ENCODE results near the gene SH2D5. TPM values are rescaled to one million over a fixed set of nuclear protein-coding genes. Genes with fewer than 3 reads are reported as not detected.
A peak's percentile ranks its signal among the peaks of the same experiment; 100 is the strongest.

Gene SH2D5
- total RNA-seq, 1 donor from 2014 or later: 5.1 TPM

- no peaks in the 10 kb centered on the region for H3K4me1 ChIP-seq
- peak overlapping the region; percentile 16 for H3K27ac Mint-ChIP-seq
- H2AFZ ChIP-seq (replicated peaks): no peak overlapping the region
- H3K27me3 ChIP-seq: peaks cover 35% of the 10 kb centered on the region
- H3K27me3 Mint-ChIP-seq (ENCODE audit: insufficient read depth, low read depth): peaks cover 12% of the 10 kb centered on the region
- no peak for TF ChIP-seq EZH2 (IDR thresholded peaks at IDR 0.05)
- no peak for TF ChIP-seq CTCF (IDR thresholded peaks at IDR 0.05)
- H3K4me3 Mint-ChIP-seq: no peak overlapping the region
- H3K4me2 ChIP-seq: no peak overlapping the region
- H3K36me3 ChIP-seq: no peaks in the 10 kb centered on the region
- H3K36me3 Mint-ChIP-seq: no peaks in the 10 kb centered on the region
- no peaks in the 10 kb centered on the region for H3K9me3 ChIP-seq (ENCODE audit: low read depth)
- H3K9ac ChIP-seq: no peak overlapping the region
- no peak overlapping the region for H3K27ac ChIP-seq
- H3K79me2 ChIP-seq (ENCODE audit: low read depth): no peaks in the 10 kb centered on the region
- DNase-seq (ENCODE audit: low spot score): no peak
- no peaks in the 10 kb centered on the region for H4K20me1 ChIP-seq (ENCODE audit: low read depth)
- peaks cover 4% of the 10 kb centered on the region for H3F3A ChIP-seq (ENCODE audit: low read depth)
- no peaks in the 10 kb centered on the region for H3K9me3 Mint-ChIP-seq
- peaks cover 14% of the 10 kb centered on the region for H3K4me1 Mint-ChIP-seq
- no peak overlapping the region for H3K4me3 ChIP-seq
Observed at GRCh38 chr1:20721117-20722061, 11.1 kb downstream of the SH2D5 start.

DNA sequence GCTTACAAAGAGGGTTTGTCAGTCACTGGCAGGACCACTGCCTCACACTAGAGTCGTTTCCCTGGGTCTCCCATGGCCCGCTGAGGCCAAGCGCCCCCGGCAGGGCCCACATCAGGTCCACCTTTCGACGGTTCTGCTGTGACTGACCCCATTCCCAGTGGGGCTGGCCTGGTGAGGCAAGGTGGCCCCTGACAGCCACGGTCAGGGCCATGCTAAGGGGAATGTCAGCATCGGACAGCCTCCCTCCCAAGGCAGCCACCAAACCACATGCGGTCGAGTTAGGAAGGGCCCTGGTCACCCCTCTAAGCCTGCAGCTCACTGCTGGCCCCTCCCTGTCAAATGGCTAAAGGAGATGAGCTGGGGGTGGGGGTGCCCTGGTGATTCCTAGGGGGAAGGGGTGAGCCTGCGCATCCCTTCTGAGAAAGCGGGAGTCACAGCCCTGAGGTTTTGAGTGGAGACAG lies 11.8 kb downstream of the SH2D5 start:
- Mint-ChIP-seq H3K4me1 (peaks cover 16% of the 10 kb centered on the region), H3K4me3 (no peak overlapping the region), H3K36me3 (no peaks in the 10 kb centered on the region), H3K27me3 (ENCODE audit: insufficient read depth, low read depth) (peaks cover 12% of the 10 kb centered on the region), H3K9me3 (no peaks in the 10 kb centered on the region), H3K27ac (no peak overlapping the region)
- Histone ChIP-seq H3K4me3 (no peak overlapping the region), H3F3A (ENCODE audit: low read depth) (peaks cover 4% of the 10 kb centered on the region), H3K4me2 (no peak overlapping the region), H3K9ac (no peak overlapping the region), H3K27me3 (peaks cover 35% of the 10 kb centered on the region), H3K9me3 (ENCODE audit: low read depth) (no peaks in the 10 kb centered on the region), H2AFZ (replicated peaks) (no peak overlapping the region), H3K4me1 (no peaks in the 10 kb centered on the region), H3K36me3 (no peaks in the 10 kb centered on the region), H4K20me1 (ENCODE audit: low read depth) (no peaks in the 10 kb centered on the region), H3K79me2 (ENCODE audit: low read depth) (no peaks in the 10 kb centered on the region), H3K27ac (no peak overlapping the region)
- TF ChIP-seq EZH2 (IDR thresholded peaks at IDR 0.05) (no peak), EZH2phosphoT487 (IDR thresholded peaks at IDR 0.05) (no peak), CTCF (IDR thresholded peaks at IDR 0.05) (no peak)
- no peak for DNase-seq (ENCODE audit: low spot score)

- DNase-seq (ENCODE audit: low spot score): no peak
- H3K4me3 Mint-ChIP-seq: no peak overlapping the region
Observed at GRCh38 chr1:20719871-20720620, 12.5 kb downstream of the SH2D5 start.

More at GRCh38 chr1:20719871-20720620, 12.5 kb downstream of the SH2D5 start:
- no peak overlapping the region for H2AFZ ChIP-seq (replicated peaks)
- H3K27me3 Mint-ChIP-seq (ENCODE audit: insufficient read depth, low read depth): peaks cover 12% of the 10 kb centered on the region
- H3K4me1 ChIP-seq: no peaks in the 10 kb centered on the region
- H3K4me2 ChIP-seq: no peak overlapping the region
- H3K9me3 Mint-ChIP-seq: no peaks in the 10 kb centered on the region
- no peak overlapping the region for H3K27ac ChIP-seq
- no peaks in the 10 kb centered on the region for H3K79me2 ChIP-seq (ENCODE audit: low read depth)
- H3K4me3 ChIP-seq: no peak overlapping the region
- H3K27ac Mint-ChIP-seq: no peak overlapping the region
- TF ChIP-seq EZH2phosphoT487 (IDR thresholded peaks at IDR 0.05) (no peak), EZH2 (IDR thresholded peaks at IDR 0.05) (no peak), CTCF (IDR thresholded peaks at IDR 0.05) (no peak)
- peaks cover 16% of the 10 kb centered on the region for H3K4me1 Mint-ChIP-seq
- no peaks in the 10 kb centered on the region for H3K9me3 ChIP-seq (ENCODE audit: low read depth)
- no peak overlapping the region for H3K9ac ChIP-seq
- no peaks in the 10 kb centered on the region for H3K36me3 ChIP-seq
- peaks cover 35% of the 10 kb centered on the region for H3K27me3 ChIP-seq
- peaks cover 4% of the 10 kb centered on the region for H3F3A ChIP-seq (ENCODE audit: low read depth)
- H4K20me1 ChIP-seq (ENCODE audit: low read depth): no peaks in the 10 kb centered on the region
- H3K36me3 Mint-ChIP-seq: no peaks in the 10 kb centered on the region
